Amniotic stem cell (primary cell): ENCODE measurements around the gene MSMB.

Experiments used
- DNase-seq: peaks from one replicate; lab custom pipeline; 2025; lab: John Stamatoyannopoulos, UW

The MSMB gene

GRCh38 chr10:46033602-46034011 lies 12.5 kb downstream of the MSMB start:
- DNase-seq = peak; percentile 11

- DNase-seq = no peak
Observed at GRCh38 chr10:46031648-46032532, 14.2 kb downstream of the MSMB start.

- DNase-seq = peak; percentile 93
Observed at GRCh38 chr10:46030091-46030937, 15.8 kb downstream of the MSMB start, which contains the start of gene NCOA4. TSS of gene NCOA4 (minus strand) at chr10:46030623. CDS start at chr10:46016680, 13,943 bp downstream.

DNA sequence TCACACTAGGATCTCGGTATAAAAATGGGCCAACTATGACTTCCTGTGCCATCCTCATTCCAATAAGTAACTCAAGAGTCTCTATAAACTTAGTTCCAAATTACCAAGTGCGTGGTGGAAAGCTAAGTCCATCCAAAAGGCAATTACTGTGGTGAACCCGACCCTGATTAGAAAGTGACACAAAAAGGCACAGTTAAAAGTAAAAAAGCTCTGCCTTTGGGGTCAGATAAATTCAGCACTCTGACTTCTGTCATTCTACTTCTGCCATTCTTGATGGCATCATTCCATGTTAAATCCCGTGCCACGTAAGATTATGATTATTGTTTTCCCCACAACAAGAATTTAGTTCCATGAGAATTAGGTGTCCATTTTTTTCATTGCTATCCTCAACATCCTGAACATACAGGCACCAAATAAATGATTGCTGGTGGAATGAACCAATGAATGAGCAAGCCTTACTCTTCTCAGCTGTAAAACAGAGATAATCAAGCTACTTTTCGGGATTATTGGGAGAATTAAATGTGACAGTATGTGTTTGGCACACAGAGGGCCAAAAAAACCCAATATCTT lies 16.5 kb downstream of the MSMB start:
- no peak for DNase-seq

DNA sequence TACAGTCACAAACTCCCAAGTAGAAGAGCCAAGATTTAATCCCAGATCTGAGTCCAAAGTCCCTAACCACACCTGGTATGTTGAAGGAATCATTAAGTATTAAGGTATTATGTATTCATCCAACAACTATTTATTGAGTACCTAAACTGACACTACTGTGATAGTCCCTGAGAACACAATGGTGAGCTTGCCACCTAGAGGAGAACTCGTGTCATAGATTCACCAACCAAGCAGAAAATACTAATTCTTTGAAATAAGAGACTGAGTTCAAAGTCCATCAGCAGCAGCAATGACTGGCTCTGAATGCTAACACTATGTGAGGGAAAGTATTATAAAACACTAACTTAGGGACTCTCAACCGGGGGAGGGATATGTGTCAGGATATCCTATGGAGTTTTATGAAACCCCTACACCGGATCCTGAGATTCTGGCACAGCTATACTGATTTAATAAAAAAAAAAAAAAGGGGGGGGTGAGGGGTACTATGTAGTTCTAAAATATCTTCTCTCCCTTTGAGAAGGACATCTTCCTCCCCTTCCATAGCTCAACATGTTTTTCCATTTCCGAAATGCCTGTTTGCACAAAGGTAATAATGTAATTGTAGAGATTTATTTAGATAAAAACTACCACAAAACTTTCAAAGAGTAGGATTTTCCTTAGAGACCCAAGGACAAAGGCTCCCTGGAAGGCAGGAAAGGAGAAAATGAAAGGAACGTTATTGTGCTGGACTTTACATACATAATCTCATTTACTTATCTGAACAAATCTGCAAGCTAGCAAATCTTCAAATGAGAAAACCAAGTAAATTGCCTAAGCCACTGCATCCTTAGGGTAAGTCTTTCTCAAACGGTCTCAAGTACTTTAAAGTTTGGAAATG lies 17.2 kb downstream of the MSMB start:
- peak; percentile 55 for DNase-seq

- DNase-seq = no peak
Observed at GRCh38 chr10:46026106-46026505, 20.0 kb downstream of the MSMB start.

DNA sequence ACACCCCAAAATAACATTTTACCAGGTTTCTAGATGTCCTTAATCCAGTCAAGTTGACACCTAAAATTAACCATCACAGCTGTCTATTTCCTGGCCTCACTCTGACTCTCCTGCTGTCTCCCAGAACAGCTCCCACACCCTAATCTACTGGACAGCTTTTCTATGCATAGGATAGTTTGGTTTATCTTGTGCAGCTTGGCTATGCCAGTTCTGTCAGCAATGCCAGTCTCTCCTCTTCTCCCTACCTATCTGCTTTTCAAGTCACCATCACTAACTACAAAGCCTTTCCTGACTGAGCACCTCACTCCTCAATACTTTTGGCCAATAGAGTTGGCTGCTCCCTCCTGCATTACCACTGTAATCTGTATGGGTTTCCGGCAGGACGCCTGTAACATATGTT lies 20.7 kb downstream of the MSMB start:
- DNase-seq = no peak

- no peak for DNase-seq
Observed at GRCh38 chr10:46024948-46025347, 21.1 kb downstream of the MSMB start.

- peak; percentile 77 for DNase-seq
Observed at GRCh38 chr10:46022978-46023702, 22.9 kb downstream of the MSMB start.

DNA sequence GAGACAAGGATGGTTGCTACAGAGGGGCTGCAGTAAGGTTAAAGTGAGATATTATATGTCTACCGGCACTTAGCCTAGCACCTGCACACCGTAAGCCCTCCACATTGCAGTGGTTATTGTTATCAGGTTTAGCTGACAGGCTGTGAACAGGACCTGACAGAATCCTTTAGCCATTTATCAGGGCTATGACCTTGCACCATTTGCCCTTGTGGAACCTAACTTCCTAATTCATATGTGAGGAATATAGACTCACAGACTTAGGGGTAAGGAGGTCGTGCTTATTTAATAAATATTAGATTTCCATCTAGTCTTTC lies 25.8 kb downstream of the MSMB start:
- no peak for DNase-seq

GRCh38 chr10:46019569-46020343 lies 26.3 kb downstream of the MSMB start:
- DNase-seq = no peak

GRCh38 chr10:46019177-46019528 lies 26.9 kb downstream of the MSMB start:
- no peak for DNase-seq

DNA sequence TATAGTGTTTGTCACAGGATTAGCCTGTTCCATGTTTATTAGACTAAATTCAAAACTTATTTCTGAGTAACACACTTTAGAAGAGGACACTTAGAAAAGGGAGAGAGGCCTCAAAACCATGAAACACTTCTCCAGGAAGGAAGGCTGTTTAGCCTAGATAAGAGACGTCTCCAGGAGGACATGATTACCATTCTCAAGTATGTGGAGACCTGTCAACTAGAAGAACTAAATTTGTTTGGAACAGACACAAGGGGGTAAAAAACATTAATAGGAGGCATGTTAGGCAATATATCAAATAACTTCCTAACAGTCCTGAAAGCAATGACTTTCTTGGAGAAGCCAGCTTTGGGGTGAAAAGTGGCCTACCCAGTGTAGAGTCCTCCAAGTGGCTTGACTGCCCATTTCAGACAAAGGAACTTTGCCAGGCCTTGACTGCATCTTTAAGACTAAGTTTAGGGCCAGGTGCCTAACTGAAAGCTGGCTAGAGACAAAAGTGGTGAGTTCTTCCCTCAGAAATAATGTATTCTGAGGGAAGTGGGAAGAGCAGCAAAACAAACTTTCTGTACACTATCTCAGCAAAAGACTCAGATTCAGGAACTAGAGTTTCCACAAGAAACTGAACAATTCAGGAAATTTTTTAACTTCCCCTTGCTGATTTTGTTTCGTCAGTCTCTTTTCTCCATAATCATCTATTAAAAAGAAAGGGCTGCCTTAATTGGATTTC lies 27.5 kb downstream of the MSMB start:
- no peak for DNase-seq

DNA sequence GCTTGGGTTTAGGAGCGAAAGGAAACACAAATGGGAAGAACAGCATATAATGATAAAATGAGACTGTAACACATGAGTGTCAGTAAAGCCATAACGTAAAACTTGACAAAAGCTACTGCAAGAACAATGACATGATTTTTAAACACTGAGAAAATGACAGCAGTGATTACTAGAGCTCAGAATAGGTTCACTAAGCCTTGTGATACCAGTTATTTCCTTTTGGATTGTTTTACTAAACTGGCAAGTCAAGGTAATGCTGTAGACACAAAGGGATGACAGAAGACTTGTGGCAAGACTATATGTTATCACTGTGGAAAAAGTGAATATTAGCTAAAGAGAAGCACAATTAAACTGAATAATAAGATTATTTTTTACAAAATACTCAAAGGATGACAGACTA lies 28.3 kb downstream of the MSMB start:
- DNase-seq = no peak

DNA sequence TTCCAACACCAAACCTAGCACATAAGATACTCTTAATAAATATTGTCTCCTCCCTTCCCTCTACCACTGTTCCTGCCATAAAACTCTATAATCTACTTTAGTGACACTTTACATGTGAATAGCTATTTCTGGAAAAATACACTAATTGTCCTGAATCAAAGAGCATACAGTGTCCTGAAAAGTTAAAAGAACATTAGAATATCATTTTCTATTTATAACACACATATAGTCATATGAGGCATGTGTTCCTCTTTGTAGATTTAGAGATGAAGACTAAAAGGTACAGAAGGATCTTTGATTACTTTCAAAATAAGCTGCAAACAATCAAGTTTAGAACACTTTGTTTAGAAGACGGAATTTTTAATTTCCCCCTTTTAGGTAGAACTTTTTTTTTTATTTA lies 29.3 kb downstream of the MSMB start:
- DNase-seq = no peak

DNA sequence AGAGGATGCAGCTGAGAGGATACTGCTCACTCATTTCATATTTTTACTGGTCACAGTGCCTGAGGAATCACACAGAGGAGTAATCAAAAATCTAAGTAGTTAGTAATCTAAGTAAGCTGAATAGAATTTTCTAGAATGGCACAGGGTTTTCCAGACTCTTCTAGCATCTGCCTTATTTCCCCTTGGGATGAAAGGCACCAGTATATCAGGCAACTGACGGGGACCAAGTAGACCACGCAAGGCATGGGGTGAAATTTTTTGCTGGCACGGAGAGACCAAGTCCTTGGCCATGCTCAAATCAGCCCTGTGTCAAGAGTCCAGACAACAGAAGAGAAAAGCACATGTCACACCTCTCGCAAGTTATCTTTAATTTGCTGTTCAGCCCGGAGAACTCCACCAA lies 29.9 kb downstream of the MSMB start:
- no peak for DNase-seq

DNA sequence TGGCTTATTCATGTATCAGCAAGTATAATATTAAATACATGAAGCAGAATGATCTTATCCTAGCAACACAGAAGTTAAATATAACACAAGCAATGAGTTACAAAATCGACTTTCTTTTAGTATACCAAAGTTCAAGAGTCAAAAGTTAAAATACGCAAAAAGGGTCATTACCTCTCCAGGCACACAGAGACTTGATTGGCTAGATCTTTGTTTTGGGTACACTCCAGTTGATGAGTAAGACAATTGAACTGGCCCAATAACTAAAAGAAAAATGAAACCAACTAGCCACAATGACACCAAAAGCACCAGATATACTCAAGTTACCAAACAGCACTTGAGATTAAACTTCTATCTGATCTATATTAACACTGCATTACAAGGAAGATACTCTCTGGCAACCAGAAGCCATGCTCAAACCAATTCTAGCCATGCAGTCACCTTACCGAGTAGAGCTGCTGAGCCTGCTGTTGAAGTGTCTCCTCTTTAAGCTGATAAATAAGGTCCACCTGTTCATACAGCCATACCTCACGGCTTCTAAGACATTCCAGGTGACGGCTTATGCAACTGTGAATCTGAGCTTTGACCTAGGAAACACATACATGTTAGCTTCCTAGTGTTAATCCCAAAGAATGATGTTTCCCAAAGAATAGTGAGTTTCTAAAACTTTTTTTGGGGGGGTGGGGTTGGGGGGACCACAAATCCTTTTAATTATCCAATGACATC lies 31.2 kb downstream of the MSMB start:
- DNase-seq = no peak

GRCh38 chr10:46014206-46014605 lies 31.9 kb downstream of the MSMB start:
- DNase-seq = no peak

DNA sequence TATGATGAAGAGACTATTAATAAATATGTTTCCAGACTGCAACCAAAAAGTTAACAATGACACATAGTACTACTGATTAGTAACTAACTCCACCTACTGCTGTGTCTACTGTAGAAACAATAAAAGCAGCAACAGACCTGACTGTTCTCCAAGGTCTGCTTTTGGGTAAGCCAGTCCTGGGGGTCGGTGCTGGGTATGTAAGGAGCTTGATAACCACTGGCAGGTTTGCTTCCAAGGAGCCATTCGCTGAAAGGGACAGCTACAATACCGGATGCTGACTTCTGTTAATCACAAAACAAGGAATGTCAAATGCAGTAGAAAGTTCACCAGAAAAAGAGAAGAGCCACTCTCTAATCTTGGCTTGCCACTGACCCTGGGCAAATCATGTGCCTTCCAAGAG lies 33.3 kb downstream of the MSMB start:
- no peak for DNase-seq
